GM19238 (cell line): Measurements from ENCODE around the gene APBA1.

Source experiments
- DNase-seq: peaks from one replicate; pipeline ENCODE4 v3.0.0; 2011; ENCODE audit warnings: low spot score; ENCODE audit not compliant: insufficient read length

APBA1 gene

DNA sequence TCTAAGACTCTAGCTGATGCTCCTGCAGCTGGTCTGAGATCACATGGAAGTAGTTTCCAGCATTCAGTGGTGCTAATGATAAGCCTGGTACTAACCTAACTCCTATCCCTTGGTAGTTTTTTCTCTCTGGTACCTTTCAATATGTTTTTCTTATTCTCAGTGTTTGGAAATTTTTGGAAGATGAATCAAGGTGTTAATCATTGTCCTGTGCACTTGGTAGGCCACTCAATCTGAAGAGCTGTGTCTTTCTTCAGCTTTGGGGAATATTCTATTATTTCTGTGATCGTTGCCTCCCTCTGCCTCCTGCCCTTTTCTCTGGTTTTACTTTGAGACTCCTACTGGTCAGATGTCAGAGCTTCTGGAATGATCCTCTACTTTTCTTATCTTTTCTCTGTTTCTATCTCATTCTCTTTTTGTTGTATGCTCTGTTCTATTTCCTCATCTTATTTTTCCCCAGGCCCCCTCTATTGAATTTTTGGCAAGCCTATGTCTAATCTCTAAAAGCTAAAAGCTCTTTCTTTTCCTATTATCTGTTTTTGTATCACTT, 136.8 kb downstream of the APBA1 start:
- DNase-seq, result no peak

DNA sequence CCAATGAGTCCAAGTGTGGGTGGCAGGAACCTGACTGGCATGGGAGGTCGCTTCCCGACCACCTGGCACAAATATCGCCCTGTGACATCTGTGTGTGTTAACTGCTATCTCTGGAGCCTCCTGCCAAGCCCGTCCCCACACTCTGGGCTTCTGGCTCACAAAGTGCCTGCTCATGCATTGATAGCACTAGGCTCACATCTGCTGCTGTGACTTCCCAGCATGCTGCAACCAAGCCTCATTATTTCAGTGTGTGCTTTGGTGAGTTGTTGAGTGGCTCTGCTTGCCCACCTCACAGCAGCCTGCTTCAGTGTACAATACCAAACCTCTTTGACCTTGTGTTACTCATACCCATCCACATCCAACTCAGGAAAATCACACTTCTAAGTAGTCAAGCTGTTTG, 139.8 kb downstream of the APBA1 start:
- DNase-seq, result no peak

DNA sequence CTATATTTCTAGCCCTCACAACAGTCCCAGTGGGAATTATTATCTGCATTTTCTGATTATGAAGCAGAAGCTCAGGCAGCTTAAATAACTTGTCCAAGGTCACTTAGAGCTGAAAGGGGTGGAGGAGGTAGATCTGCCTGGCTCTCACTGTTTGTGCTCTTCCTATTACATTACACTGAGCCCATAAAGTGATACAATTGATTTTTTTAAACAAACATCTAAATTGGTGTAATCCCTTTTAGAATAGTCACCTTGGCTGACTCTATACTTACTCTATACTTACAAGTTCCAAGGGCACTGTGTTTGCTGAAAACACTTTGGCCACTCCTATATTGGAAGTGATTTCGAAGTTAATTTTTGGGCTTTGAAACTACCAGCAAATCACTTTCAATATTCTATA, 144.7 kb downstream of the APBA1 start:
- no peak for DNase-seq

DNA sequence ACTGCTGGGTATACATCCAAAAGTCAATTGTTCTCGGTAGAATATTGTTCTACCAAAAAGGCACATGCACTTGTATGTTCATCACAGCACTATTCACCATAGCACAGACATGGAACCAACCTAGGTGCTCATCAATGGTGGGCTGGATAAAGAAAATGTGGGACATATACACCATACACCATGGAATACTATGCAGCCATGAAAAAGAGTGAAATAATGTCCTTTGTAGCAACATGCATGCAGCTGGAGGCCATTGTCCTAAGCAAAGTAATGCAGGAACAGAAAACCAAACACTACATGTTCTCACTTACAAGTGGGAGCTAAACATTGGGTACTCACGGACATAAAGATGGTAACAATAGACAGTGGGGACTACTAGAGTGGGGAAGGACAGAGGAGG, 145.5 kb downstream of the APBA1 start:
- DNase-seq, result no peak

DNA sequence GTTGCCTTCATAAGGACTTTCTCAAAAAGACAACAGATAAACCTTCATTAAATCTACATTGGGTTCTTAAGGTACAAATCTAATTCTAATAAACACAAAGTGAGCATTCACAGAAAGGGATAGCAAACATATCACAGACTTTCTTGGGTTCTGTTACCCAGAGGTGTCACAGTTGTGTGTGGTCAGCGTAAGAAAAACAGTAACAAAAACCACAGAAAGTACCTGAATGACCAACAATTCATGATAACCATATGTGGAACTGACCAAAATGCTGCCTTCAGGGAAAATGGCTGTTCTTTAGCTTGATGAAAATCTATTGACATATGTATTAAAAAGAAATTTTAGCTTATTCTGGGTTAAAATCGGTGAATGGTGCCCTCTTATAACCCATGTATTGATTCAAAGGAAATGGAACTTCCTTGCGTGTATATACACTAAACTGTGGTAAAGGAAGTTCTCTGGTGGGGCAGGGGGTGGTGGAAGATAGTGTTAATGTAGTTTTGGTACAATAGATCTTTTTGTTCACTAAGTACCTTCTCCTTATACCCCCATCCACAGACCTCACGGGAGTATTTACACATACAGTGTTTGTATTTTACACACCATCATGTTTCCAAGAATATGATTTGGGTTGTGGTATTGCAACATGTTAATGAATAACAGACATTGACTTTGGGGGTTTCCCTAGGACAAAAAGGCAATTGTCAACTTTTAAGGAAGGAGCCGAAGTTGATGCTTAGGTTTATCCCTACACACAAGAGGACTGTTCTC, 152.5 kb downstream of the APBA1 start:
- DNase-seq, result no peak

DNA sequence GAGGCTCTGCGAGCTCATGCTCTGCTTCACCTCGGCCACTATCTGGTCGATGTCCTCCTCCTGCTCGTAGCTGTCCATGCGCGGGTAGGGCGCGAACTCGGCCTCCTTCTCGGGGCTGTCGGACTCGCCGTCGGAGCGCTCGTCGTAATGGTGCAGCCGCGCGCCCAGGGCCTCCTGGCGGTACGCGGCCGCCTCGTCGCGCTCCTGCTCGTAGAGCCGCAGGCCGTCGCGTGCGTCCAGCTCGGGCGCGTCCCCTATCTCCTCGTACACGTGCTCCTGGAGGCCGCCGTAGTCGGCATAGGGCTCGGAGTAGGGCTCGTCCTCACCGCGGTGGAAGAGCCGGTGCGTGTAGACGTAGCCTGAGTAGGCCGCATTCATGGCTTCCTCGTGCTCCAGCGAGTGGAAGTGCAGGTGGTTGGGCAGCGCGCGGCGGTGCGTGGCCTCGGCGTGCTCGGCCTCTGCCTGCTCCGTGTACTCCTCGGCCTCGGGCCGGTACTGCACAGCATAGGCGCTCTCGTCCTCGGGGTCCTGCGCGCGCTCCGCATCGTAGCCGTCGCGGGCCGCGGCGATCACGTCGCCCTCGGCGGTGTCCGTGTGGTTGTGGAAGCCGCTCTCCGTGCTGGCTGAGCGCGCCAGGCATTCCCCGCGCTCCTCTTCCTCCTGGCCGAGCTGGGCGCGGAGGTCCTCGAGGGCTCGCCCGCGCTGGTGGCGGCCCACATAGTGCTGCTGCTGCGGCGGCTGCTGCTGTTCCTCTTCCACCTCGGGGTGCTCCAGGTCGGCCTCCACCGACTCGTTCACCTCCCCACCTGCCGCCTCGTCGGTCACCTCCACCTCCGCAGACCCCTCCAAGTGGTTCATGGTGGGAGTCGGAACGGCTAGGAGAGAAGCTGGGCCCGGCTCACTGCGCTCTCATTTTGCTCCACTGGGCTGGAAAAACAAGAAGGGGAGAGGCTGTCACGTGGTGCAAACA, 155.5 kb downstream of the APBA1 start:
- no peak for DNase-seq

DNA sequence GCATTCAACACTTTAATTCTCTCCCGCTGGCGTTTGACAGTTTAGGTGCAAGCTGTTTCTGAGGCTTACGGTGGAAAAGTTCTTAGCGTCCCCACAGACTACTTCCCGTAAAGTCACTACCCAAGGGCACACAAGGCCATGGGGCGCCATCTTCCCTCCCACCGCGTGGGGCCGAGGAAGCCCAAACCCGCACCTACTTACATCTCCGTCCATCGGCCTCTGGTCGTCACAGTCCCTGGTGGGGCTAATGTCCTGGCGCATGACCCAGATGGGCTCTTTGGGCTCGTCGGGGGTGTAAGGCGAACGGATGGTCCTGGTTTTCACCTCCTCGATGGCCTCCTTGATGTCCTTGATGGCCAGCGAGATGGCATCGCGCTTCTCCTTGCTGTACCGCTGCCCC, 156.4 kb downstream of the APBA1 start:
- DNase-seq, result no peak

DNA sequence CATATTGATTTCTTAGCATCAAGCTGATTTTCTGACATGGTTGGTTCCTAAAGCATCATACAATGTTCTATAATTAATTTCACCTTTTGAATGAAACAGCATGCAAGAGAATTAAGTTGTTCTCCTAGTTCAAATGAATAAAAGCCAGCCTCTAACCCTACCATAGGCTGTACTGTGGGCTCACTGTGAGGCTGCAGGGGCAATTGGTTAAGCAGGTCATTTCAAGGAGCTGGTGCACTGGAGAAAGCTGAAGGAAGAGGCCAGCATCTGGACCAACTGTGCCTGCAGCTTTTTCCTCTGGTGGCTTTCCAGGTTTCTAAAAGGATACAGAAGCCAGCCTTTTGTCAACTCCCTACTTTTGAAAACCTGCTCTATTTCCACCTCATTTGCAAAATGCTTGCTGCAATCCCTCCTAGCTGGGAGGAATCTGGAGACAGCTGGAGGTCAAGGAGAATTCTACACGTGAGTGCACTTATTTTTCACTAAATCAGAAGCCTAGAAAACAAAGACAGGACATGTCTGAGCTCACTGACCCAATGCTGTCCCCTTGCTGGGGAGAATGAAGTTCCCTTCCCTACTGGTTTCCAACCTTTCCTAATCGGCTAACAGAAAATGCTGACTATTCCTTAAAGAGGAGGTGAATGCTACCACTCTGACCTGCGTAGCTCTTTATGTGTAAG, 158.9 kb downstream of the APBA1 start:
- DNase-seq, result no peak

DNA sequence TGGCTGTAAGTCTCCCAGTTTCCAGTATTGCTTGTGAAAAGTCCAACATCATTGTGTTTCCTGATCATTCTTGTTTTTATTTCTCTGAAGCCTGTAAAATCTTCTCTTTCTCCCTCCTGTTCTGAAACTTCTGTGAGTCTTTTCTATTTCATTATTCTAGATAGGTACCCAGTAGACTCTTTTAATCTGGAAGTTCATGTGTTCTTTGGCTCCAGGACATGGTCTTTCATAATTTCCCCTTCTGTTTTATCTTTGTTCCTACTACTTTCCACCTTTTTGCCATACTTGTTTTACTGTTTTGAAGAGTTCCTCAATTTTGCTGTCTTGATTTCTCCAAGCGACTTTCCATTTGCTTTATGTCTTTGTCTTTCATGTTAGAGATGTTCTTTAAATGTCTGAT, 168.1 kb downstream of the APBA1 start:
- no peak for DNase-seq

DNA sequence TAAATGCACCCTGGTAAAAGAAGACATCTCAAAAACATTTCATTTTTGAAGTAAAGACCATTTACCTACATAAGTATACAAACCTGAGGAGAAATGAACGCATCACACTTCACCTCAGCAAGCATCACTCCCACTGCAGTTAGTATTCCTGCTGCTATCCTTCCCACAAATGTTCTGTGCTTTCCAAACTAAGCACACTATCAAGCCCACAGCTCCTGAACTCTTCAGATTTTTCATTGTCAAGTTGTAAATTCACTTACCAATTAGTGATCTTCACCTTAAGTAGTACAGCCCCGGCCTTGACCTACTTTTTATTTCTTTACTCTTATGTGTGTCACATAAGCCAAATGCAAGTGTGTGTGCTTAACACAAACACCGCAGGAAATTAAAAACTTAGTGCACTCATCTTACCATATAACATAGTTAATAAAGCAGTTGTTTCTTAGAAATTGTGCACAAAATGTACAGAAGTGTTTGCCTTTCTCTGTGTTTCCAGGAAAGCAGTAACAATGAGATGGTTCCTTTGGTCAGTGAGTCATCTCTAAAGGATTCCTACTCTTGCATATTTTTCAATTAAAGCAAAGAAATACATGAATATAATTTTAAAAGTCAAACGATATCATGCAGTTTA, 169.4 kb downstream of the APBA1 start:
- no peak for DNase-seq

DNA sequence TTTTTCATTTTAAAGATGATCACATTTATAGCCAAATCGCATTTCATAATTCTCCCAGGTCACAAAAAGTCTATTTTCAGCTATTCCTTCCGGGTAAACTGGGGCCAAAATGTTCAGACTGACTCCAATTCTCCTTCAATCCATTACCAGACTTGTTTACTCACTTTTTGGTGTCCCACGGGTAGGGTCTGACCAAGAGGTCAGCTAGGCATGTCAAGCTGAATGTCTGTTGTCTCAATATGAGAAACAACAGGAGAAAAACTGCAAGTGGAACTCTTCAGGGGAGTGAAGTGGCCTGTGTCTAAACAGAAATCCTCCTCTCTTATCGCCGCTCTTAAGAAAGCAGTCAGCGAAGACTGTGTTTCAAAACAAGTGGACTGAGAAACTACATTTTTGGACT, 171.3 kb downstream of the APBA1 start:
- no peak for DNase-seq

DNA sequence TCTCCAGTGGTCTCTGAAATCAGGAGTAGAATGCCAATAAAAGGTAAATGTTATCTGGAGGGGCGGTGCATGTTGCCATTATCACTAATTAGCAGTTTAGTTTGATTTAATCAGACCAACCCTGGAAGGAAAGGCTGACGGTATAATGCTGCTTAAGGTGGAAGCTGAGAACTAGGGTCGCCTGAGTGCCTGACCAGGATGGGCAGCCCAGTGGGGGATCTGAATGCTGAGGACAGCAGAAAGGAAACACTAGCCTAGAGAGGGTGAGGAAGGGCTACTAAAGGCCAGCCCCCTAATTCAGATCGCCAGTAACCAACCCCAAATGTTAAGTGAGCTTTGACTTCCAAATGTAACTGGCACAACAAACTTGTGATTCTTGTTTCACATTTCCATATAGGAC, 172.2 kb downstream of the APBA1 start:
- no peak for DNase-seq

DNA sequence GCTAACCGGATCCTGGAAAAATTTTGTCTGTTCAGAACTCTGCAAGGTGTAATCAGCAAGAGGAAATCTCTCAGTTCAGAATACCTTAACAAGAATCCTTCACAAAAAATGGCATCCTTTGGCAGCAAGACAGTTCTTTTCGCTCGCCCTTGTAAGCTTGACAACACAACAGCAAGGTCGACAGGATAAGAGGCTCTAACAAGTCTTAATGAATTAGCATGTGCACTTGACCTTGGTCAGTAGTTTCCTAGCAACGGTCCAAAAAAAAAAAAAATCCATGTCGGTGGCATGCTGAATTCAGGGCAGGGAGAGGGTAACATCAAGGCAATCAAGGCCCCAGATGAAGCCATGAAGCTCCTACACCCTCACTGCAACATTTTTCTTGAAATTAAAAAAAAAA, 172.8 kb downstream of the APBA1 start:
- no peak for DNase-seq

DNA sequence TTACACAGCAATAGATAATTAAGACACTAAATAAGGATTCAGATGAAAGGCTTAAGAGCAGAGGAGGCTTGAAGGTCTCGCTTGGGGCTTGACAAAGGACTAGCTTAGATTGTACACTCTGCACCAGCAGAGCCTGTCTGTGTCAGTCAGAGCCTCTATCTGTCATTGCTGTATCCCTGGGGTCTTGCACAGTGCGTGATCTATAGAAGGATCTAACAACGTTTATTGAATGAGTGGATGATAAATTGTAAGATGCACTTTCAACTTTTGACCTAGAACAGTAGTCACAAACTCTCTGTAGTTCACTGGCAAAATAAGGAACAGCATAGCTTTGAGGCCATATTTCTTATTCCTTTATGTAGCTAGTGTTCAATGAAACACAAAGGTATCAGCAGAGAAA, 173.7 kb downstream of the APBA1 start:
- no peak for DNase-seq

DNA sequence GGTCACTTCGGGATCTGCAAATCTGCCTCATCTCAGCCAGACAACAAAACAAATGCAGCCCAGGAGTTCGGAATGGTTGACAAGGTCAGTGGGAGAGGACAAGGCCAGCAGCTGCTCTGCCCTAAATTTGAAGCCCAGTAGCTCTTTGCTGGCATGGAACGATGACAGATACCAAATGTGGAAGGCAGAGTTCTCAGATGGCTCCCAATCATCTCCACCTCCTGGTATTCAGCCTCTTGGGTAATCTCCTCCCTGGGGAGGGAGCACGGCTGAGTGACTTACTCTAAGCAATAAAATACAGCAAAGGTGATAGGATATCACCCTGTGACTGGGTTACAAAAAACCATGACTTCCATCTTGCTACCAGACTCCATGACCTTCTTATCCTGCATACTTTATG, 174.4 kb downstream of the APBA1 start:
- no peak for DNase-seq

DNA sequence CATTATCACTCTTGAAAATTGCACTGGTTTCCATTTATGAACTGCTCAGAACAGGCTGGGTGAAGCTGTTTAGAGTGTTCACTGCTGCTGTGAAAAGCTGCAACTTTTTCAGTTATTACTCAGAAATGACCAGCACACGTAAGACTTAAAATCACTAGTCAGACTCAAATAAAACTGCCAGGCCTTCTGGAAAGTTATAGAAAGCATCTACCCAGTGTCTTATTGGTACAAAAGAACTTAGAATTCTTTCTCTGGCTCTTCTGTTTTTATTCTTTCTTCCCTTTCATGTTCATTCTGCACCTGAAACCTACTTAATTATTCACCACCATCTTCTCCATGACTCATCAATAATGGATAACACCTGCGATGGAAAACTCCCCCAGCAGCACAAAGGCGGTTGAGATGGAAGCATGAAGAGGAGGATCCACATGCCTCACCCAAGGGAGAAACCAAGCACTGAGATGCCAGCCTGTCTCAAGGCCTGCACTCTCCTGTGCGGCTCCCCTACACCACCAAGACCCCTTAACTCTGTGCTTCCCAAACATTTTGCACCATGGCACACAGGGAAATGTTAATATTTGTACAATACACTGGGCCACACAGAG, 175.2 kb downstream of the APBA1 start:
- DNase-seq, result no peak

DNA sequence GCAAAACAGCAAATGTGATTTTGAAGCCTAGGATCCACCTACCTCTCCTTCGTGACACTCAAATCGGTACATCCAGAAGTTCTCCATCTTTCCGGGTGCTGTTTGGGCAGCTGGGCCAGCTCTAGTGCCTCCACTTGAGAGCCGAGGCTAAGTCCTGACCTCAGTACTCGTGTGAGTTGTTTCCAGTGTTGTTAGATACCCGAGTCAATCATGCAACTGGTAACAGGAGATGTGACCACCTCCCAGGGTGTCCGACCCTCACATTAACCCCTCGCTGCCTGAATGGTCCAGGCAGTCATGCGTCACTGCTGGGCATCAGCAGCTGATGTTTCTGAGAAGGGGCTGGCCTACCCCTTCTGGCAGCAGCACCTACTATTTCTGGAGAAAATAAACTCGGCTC, 176.9 kb downstream of the APBA1 start:
- no peak for DNase-seq

DNA sequence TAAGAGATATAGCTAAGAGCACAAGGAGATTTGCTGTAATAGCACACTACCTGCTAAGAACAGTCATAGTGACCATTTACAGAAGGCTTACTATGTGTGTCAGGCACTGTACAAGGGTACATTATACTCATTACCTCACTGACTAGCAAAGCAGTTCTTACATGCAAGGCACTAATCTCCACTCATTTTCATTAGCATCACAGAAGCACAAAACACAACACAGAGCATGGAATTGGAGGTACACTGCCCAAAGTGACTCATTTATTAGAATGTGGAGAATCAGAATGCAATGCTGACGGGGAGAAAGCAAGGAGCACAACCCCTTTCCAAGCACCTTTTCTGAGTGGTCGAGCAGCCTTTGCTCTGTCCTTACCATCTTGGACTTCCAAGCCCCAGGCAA, 177.4 kb downstream of the APBA1 start:
- DNase-seq, result no peak

DNA sequence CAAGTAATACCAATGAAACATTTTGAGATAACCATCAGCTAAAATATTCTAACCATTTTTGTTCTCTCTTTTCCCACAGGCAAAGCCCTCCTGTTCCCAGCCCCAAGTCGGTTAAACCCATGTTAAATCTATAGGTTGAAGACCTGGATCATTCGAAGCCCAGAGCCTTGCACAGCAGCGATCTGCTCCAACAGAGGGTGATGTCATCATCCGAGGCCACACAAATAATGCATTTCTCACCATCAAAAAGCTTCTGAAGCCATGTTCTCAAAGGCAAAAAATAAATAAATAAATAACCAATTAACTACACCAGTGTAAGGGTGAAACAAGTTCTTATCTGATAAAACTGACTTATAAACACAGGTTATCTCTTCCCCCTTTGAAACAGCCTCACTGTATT, 178.0 kb downstream of the APBA1 start:
- DNase-seq, result no peak

DNA sequence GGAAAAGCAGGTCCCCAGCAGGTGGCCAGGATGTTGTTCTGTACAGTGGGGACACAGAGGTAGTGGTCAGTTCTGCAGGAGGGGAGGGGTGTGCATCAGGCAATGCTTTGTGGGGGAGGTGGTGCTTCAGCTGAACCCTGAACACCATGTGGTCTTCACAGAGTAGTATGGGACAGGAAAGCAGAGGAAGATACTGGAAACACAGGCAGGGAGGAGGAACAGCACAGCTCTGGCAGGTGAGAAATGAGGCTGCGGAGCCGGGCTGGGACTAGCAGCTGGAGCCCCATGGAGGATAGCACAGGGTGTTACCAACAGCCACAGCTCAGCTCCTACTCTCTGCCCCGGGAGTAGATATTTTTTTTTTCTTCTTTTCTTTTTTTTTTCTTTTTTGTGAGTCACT, 185.7 kb downstream of the APBA1 start:
- DNase-seq, result no peak

DNA sequence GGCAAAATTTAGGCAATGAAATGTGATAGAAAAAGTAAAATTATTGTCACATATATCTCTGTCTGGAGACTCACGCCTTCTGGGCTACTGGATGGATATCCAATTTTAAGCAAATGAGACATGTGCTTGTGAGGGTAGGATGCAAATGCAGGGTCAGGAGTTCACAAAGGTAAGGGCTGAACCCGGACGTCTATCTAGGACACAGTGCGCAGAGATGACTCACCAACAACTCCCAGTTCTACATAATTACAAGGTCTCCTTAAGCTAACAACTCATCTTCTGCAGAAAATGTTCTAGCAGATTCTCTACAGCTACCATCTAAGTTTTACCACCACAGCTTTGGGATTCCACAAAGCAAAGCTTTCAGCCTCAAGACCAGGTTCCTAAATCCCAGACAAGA, 186.7 kb downstream of the APBA1 start:
- DNase-seq, result no peak
